IPS-NIHi7 (cell line): Measurements from ENCODE around the gene MBD3.
A peak's percentile ranks its signal among the peaks of the same experiment; 100 is the strongest.

ENCODE experiments used
- DNase-seq: peaks from one replicate; pipeline ENCODE4 v3.0.0; 2012; ENCODE audit warnings: mixed read lengths; ENCODE audit errors: extremely low spot score

Gene MBD3

GRCh38 chr19:1619094-1619439 lies 26.4 kb upstream of the MBD3 start:
- DNase-seq = no peak

- DNase-seq = peak; percentile 89
These were observed 25.8 kb upstream of the MBD3 start for GRCh38 chr19:1618157-1619093.

GRCh38 chr19:1616875-1617274 lies 24.2 kb upstream of the MBD3 start:
- DNase-seq = no peak

- no peak for DNase-seq
These were observed 23.7 kb upstream of the MBD3 start for GRCh38 chr19:1616396-1616795.

GRCh38 chr19:1615156-1615765 lies 22.6 kb upstream of the MBD3 start:
- DNase-seq = no peak

DNA sequence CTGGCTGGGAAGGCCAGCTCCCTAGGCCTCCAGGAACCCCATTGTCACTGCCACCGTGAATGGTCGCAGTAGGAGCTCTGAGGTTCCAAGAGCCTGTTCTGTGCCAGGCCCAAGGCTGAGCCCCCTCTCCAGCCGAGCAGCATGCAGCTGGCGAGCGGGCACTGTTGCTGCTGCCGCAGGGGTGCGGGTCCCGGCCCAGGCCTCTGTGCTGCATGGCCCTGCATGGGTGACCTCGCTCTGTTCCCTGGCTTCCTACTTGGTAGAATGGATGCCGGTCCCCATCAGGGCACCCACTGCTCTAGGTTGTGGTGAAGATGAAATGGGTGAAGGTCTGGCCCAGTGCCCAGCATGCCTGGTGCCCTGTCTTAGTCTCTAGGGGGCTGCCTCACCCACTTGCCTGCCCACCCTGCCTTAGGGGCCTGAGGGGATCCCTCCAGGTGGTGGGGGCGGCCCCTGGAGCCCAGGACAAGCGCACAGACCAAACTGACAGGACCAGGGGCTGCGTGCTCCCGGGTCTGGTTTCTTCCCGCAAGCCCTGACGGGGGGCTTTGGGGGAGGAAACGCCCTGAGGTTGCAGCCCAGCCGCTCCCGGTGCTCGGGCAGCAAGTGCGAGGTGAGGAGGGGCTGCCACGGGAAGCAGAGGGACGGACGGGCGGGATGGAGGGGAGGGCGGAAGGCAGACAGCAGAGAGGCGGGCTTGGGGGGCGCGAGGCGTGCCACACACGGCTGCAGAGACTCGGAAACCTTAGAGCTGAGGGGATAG lies 21.3 kb upstream of the MBD3 start:
- no peak for DNase-seq

GRCh38 chr19:1613146-1613545 lies 20.5 kb upstream of the MBD3 start:
- no peak for DNase-seq

- DNase-seq = no peak
These were observed 19.7 kb upstream of the MBD3 start for GRCh38 chr19:1612114-1613086.

GRCh38 chr19:1611353-1611752 lies 18.7 kb upstream of the MBD3 start:
- DNase-seq = no peak

- no peak for DNase-seq
These were observed 17.9 kb upstream of the MBD3 start for GRCh38 chr19:1610579-1610978.

DNA sequence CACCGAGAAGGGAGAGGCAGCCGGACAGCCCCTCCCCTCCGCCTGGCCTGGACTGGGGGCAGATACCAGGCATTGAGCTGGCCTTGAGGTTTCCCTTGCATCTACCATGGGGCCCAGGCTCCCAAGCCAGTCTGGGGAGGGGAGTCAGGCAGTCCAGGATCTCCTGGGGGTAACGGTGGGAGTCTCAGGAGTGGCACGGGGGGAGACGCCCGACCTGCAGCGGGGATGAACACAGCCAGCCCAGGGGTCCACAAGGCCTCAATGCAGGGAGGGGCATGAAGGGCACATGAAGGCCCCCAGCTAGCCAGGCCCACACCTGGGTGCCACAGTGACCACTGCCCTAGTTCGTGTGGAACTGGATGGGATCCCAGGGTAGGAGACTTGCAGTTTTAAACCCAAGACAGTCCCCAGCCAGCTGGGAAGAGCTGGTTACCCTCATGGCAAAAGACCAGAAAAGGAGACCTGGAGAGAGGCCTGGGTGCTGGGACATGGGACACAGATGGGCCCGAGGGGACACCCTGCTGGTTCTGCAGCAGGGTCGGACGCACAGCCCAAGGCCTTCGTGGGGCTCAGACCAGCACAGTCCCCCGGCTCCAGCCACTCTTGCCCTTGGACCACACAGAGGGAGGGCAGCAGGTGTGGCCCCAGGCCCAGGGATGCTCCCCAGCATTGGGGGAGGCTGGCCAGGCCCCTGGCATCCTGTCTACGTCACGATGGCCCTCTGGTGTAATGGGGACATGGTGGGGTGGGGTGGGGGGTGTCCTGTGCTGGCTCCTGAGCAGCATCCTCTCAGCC lies 17.2 kb upstream of the MBD3 start:
- DNase-seq = no peak

DNA sequence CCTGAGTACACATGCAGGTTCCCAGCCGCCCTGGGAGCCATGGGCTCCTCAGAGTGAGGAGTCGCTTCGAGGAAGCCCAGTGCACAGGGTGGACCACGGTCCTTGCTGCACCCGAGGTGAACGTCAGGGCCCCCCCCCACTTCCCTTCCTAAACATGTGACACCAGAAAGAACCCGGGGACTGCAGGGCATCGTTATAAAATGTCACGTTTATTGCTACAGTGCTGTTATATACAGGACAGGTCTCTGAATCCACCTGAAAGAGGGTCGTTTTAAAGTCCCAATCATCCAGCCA lies 16.4 kb upstream of the MBD3 start:
- no peak for DNase-seq

- no peak for DNase-seq
These were observed 15.9 kb upstream of the MBD3 start for GRCh38 chr19:1608359-1609102.

GRCh38 chr19:1606138-1606651 lies 13.5 kb upstream of the MBD3 start:
- DNase-seq = no peak

DNA sequence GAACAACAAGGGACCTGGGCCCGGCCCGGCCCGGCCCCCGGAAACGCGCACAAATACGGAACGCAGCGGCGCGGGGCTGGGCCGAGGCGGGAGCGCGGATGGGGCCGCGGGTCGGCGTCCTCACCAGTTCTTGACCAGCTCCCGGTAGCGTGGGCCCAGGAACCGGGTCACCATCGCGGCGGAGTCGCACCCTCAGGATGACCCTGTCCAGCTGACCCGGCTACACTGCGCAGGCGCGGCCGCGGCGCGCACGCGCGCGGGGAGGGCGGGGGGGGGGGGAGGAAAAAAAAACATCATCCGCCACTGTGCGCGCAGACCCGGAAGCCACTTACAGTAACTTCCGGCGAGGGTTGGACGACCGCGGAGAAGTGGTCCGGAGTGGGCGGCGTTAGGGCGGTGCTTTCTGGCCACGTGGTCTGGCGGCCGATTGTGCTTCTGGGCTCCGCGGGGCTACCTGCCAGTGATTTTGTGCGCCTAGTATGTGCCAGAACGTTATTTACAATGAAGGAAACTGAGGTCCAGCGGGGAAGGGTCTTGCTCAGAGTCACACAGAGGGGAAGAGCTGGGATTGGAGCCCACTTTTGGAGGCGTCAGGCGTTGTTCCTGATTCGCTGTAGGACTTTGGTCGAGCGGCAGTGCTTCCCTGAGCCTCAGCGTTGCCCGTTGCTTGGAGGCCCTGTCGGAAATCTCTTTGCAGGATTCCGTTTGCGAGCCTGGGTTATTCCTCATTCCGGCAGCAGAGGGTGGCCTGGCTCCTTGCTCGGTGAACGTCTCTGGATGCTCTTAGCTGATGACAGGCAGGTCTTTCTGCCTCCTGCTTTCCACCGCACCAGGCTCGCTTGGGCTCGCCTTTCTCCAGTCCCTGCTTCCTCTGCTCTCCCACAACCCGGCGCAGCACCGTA lies 12.8 kb upstream of the MBD3 start, which contains the start of gene UQCR11:
Gene UQCR11, minus strand, starts transcription at position 227 of the 902 bp plus-strand sequence. Its CDS starts 53 bp downstream, at position 174.
- peak; percentile 95 for DNase-seq

GRCh38 chr19:1602091-1602707 lies 9.5 kb upstream of the MBD3 start:
- DNase-seq = no peak

DNA sequence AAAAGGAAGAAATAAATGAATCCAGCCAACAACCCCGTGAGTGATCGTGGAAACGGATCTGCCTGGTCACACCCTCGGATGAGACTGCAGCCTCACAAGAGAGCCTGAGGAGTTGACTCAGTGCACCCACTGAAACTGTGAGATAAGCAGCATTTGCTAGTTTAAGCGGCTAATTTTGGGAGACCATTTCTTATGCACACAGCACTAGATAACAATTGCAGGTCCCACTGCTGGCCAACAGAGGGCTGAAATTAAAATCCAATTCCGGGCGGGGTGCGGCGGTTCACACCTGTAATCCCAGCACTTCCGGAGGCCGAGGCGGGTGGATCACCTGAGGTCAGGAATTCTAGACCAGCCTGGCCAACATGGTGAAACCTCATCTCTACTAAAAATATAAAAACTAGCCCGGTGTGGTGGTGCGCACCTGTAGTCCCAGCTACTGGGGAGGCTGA lies 9.0 kb upstream of the MBD3 start:
- DNase-seq = no peak

DNA sequence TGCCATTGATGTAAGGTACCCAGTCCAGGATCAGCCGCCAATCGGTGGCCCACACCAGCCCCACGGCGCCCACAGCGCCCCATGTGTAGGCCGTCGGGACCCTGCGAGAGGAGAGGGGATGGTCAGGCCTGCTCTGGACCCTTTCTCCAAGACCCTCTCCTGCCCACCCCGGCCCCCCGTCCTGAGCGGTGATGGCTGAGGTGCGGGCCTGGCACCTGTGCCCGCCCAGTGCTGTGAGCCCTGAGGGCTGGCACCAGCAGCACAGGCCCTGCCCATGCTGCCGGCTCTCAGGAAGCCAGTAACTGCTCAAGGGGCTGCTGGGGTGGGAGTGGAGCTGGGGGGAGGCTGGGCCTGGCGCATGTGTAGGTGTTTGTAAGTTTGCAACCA lies 6.8 kb upstream of the MBD3 start:
- DNase-seq = no peak
